Measurements from ENCODE around the gene GPC5.

The GPC5 gene

GRCh38 chr13:92377396-92377795, 979.0 kb downstream of the GPC5 start:
- DNase-seq (ENCODE audit: low read depth), result no peak

DNA sequence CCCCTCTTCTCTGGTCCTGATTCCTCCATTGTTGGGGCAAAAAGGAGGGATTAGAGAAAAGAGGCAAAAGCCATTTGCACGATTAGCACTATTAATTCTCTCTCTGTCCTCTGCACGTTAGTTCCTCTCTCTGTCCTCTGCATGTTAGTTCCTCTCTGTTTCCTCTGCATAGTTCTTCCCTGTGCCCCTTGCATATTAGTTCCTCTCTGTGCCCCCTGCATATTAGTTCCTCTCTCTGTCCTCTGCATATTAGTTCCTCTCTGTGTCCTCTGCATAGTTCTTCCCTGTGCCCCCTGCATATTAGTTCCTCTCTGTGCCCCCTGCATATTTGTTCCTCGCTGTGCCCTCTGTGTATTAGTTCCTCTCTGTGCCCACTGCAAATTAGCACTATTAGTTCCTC, 981.0 kb downstream of the GPC5 start:
- no peak for DNase-seq (ENCODE audit: low read depth)

- DNase-seq (ENCODE audit: low read depth), result no peak
Observed at GRCh38 chr13:92384410-92384809, 986.0 kb downstream of the GPC5 start.

DNA sequence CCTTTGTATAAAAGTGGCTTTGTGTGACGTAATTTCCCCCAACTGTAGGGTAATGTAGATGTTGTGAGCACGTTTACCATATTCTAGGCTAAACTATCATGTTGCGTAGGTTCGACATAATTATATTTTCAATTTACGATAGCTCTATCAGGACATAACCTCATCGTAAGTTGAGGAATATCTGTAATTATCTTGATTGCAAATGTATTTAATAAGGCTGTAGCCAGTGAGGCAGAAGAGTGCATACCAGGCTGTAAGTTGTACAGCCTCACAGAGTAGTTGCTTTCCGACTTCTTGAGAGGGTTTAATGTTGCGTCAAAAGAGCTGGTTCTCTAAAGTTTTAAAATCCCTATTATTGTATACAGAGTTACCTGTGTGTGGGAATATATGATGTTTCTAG, 988.8 kb downstream of the GPC5 start:
- DNase-seq (ENCODE audit: low read depth), result no peak

GRCh38 chr13:92390217-92390616, 991.8 kb downstream of the GPC5 start:
- no peak for DNase-seq (ENCODE audit: low read depth)

DNA sequence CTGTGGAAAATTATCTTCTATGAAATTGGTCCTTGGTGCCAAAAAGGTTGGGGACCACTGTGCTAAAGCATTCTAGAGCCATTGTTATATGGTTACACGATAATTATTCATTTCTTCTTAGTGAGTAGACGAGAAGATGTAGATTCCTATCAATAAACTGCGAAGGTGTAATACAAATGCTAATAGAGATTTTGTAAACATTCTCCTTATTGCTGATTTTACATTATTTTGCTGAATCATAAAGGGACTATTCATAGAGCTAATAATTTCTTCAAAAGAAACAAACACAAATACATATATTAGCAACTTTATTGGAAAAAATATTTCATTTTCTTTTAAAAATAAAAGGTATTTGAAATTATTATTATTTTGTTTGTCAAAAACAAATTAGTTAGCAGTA, 1005.2 kb downstream of the GPC5 start:
- DNase-seq (ENCODE audit: low read depth), result no peak

DNA sequence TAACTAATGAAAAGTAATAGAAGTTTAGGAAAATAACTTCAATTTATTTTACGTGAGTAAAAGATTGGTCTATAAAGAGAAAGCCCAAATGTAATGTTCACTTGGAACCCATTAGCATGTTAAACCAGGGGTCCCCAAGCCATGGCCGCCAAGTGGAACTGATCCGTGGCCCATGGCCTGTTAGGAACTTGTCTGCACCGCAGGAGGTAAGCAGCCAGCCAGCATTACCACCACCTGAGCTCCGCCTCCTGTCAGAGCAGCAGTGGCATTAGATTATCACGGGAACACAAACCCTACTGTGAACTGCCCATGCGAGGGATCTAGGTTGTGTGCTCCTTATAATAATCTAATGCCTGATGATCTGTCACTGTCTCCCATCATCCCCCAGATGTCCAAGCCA, 1009.4 kb downstream of the GPC5 start:
- no peak for DNase-seq (ENCODE audit: low read depth)

DNA sequence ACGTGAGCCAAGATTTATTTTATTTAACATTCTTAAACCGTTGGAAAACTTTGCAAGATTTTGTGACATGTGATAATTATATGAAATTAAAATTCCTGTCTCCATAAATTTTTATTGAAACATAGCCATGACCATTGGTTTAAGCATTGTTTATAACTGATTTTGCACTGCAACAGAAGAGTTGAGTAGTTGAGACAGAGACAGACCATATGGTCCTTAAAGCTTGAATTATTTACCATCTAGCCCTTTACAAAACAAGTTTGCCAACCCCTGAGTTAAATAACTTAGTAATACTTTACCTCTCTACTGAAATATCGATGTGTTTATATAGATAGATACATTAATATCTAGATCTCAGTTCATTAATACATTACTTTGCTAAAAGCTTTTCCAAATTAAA, 1014.1 kb downstream of the GPC5 start:
- DNase-seq (ENCODE audit: low read depth), result no peak

- DNase-seq (ENCODE audit: low read depth), result no peak
Observed at GRCh38 chr13:92412996-92413395, 1014.6 kb downstream of the GPC5 start.

GRCh38 chr13:92413452-92413851, 1015.0 kb downstream of the GPC5 start:
- no peak for DNase-seq (ENCODE audit: low read depth)

GRCh38 chr13:92414851-92415250, 1016.4 kb downstream of the GPC5 start:
- DNase-seq (ENCODE audit: low read depth), result no peak

GRCh38 chr13:92415781-92416180, 1017.4 kb downstream of the GPC5 start:
- DNase-seq (ENCODE audit: low read depth), result no peak

- no peak for DNase-seq (ENCODE audit: low read depth)
Observed at GRCh38 chr13:92418818-92419412, 1020.5 kb downstream of the GPC5 start.

GRCh38 chr13:92429231-92429630, 1030.8 kb downstream of the GPC5 start:
- DNase-seq (ENCODE audit: low read depth), result no peak

GRCh38 chr13:92433386-92433785, 1035.0 kb downstream of the GPC5 start:
- no peak for DNase-seq (ENCODE audit: low read depth)

DNA sequence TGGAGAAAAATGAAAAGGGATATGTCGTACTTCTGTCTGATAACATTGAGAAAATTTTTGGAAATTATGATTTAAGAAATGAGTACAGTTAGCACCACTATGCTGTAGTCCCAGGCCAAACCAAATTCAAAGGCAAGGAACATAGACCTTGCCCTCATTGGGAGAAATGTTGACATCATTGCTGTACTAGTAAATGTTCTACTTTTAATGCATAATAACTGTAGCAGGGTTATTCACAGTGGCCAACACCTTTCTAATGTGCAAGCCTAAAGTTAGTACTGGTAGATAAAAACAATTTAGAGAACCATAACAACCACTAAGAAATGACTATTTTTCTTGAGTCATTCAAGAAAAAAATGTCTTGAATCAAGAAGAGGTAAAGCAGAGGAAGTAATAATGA, 1035.5 kb downstream of the GPC5 start:
- DNase-seq (ENCODE audit: low read depth), result no peak

DNA sequence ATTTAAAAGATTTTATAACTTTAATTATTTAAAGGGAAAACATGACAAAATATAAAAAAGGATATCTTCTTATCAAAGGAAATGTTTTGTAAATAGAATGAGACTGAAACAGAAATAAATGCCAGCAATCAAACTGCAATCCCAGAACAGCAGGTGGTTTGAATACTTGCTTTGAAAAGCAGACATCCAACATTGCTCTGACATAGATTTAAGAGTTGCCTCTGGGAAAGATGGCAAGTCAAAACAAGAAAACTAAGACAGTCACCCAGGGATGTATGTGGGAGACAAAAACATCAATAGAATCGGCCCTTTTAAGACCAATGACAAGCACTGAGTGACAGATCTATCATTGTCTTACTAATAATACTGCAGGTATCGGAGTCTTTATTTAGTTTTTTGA, 1038.5 kb downstream of the GPC5 start:
- DNase-seq (ENCODE audit: low read depth), result no peak

DNA sequence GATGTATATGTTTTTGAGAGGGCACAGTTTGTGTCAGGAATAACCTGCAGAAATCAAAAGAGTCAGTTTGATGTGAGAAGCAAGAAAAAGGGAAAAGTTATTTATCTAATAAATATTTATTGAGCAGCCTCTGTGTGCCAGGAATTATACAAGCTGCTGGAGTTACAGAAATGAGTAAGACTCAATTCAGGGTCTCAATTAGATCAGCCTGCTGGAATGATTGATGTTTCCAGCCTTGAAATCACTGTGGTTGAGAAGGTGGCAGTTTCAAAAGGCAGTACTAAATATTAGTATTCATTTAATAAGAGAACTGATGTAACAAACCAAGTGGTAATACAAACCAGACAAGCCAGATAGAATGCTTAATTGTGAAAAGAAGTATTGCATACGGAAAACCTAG, 1045.8 kb downstream of the GPC5 start:
- DNase-seq (ENCODE audit: low read depth), result no peak

DNA sequence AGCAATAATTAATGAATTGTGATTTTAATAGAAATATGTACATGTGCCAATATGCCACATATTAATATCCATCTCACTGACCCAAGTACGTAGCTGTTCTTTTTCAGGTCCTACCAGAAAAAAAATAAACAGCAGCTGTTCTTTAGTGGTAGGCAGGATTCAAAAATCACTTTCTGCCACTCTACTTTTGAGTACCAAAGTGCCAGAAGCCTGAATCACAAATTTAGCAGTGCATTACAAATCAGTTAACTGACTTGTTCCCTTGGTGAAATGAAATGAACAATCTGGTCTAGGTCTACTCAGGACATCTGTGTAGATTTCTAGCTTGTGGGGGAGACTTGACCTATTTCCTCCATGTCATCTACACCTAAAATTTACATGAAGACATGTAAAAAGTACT, 1052.6 kb downstream of the GPC5 start:
- DNase-seq (ENCODE audit: low read depth), result no peak

DNA sequence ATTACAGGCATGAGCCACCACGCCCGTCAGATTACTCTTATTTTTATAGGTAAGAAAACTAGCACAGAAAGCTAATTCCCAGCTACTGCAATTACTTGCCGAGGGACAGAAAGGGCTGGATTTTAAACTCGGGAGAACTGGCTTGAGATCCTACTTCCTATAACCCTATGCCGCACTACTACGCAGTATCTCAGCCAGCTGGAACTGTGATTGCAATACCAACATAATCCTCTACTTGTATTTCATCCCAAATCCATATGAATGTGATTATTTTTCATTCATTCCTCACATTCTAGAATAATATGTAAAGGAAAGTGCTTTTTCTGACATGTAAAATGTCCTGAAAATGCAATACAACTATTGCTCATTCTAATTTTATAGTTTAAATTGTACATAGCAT, 1054.4 kb downstream of the GPC5 start:
- no peak for DNase-seq (ENCODE audit: low read depth)

GRCh38 chr13:92459306-92459705, 1060.9 kb downstream of the GPC5 start:
- no peak for DNase-seq (ENCODE audit: low read depth)

GRCh38 chr13:92460479-92460878, 1062.1 kb downstream of the GPC5 start:
- no peak for DNase-seq (ENCODE audit: low read depth)

DNA sequence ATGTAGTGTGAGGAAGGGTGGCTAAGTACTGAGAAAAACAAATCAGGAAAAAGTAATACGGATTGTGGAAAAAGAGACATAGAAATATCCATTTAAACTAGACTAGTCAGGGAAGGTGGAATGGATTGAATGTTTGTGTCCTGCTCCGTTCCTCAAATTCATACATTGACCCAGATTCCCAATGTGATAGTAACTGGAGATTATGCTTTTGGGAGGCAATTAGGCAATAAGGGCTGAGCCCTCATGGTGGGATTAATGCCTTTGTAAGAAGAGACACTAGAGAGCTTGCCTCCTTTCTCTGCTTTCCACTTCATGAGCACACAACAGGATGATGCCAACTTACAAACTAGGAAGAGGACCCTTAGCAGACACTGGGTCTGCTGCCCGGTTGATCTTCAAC, 1063.0 kb downstream of the GPC5 start:
- DNase-seq (ENCODE audit: low read depth), result no peak

- no peak for DNase-seq (ENCODE audit: low read depth)
Observed at GRCh38 chr13:92461831-92462230, 1063.4 kb downstream of the GPC5 start.

DNA sequence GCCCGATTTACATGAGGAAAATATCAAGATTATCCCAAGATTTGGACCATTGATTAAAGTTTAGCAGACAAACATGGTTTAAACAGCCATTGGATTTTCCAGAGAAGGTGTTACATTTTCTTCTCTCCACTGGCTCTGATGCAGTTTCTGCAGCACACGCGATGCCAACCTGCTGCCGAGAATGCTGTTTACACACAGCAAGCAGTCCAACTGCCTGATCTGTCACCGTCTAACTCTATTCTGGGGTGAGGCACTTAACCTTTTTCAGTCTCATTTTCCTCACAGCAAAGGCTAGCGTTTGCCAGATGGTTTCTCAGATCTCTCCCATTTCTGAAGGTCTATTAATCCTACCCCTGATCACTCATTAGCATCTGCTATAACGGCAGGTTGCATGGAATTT, 1064.7 kb downstream of the GPC5 start:
- no peak for DNase-seq (ENCODE audit: low read depth)

Data from stimulated activated CD8-positive, alpha-beta memory T cell treated with anti-CD3 and anti-CD28 coated beads, Interleukin-4, amount 100 ng/mL, for 24 hours (primary cell).